Ovary (tissue), 3 donors: Measurements from ENCODE around the gene SPRY1.

ENCODE experiments used
- CTCF ChIP-seq, 3 donors: fragments of 450-650 bp in 2 of 3; fragments of 200-600 bp in 1 of 3; IDR thresholded peaks; one replicate each; pipeline versions ENCODE4 v1.5.1 to v1.8.0; 2016 to 2022; ENCODE audit warnings: antibody characterized with exemption in 3 of 3, mild to moderate bottlenecking in 1 of 3
- POLR2A ChIP-seq: fragments of 450-650 bp; IDR thresholded peaks from one replicate; pipeline ENCODE4 v1.6.1; 2017; ENCODE audit warnings: antibody characterized with exemption, mild to moderate bottlenecking, moderate library complexity
- donor health status: DM: no; HTN: no; CAD: no.

- TF ChIP-seq POLR2A = no peak
- no peak for TF ChIP-seq CTCF (IDR thresholded peaks at IDR 0.05)
Measured at GRCh38 chr4:123359449-123360315, 36.9 kb upstream of the SPRY1 start.
